ENCODE results near the gene VPS41. TPM values are rescaled to one million over a fixed set of nuclear protein-coding genes. Genes with fewer than 3 reads are reported as not detected.

Gene VPS41
- total RNA-seq, 2 donors from 2014 or later = 15.6 to 18.1 TPM

GRCh38 chr7:38878694-38879457 is 30.1 kb downstream of the VPS41 start:
- TF ChIP-seq, protein P1, sequence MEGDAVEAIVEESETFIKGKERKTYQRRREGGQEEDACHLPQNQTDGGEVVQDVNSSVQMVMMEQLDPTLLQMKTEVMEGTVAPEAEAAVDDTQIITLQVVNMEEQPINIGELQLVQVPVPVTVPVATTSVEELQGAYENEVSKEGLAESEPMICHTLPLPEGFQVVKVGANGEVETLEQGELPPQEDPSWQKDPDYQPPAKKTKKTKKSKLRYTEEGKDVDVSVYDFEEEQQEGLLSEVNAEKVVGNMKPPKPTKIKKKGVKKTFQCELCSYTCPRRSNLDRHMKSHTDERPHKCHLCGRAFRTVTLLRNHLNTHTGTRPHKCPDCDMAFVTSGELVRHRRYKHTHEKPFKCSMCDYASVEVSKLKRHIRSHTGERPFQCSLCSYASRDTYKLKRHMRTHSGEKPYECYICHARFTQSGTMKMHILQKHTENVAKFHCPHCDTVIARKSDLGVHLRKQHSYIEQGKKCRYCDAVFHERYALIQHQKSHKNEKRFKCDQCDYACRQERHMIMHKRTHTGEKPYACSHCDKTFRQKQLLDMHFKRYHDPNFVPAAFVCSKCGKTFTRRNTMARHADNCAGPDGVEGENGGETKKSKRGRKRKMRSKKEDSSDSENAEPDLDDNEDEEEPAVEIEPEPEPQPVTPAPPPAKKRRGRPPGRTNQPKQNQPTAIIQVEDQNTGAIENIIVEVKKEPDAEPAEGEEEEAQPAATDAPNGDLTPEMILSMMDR (IDR thresholded peaks at IDR 0.05) = no peak
- no peaks in the 10 kb centered on the region for H3K9me3 ChIP-seq
- H3K4me3 ChIP-seq = no peak overlapping the region
- H3K27ac ChIP-seq = no peak overlapping the region
- no peaks in the 10 kb centered on the region for H3K36me3 ChIP-seq
- H3K4me1 ChIP-seq = peaks cover 0 to 6% of the 10 kb centered on the region in 2 donors
- no peaks in the 10 kb centered on the region for H3K27me3 ChIP-seq
- no peak for DNase-seq (ENCODE audit: low spot score)

GRCh38 chr7:38873433-38873832 is 35.6 kb downstream of the VPS41 start:
- Histone ChIP-seq H3K27ac (no peak overlapping the region), H3K4me3 (no peak overlapping the region), H3K36me3 (no peaks in the 10 kb centered on the region), H3K9me3 (no peaks in the 10 kb centered on the region), H3K4me1 (no peaks in the 10 kb centered on the region), H3K27me3 (no peaks in the 10 kb centered on the region)
- TF ChIP-seq, protein P1 (IDR thresholded peaks at IDR 0.05) = no peak
- DNase-seq (ENCODE audit: low spot score) = no peak

DNA sequence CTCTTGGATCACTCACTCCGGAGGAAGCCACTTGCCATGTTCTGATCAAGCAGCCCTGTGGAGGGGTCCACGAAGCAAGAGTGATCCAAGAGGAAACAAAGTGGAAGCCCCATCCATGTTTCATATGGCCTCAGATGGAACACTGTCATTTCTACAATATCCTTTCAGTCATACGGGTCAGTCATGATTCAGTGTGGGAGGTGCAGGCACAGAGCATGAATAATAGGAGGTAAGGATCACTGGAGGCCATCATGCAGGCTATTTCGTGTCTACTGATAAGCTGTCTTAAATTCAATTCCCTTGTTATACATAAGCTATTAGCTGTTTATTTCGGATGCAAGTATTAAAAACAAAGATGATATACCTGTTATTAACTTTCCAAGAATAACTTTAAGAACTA is 36.8 kb downstream of the VPS41 start:
- TF ChIP-seq, protein P1 (IDR thresholded peaks at IDR 0.05) = no peak
- Histone ChIP-seq H3K36me3 (peaks cover 5% of the 10 kb centered on the region), H3K27me3 (no peaks in the 10 kb centered on the region), H3K4me3 (no peak overlapping the region), H3K9me3 (no peaks in the 10 kb centered on the region), H3K4me1 (no peaks in the 10 kb centered on the region), H3K27ac (no peak overlapping the region)
- no peak for DNase-seq (ENCODE audit: low spot score)

GRCh38 chr7:38870147-38870546 is 38.8 kb downstream of the VPS41 start:
- Histone ChIP-seq H3K4me1 (no peaks in the 10 kb centered on the region), H3K9me3 (no peaks in the 10 kb centered on the region), H3K4me3 (no peak overlapping the region), H3K27me3 (no peaks in the 10 kb centered on the region), H3K36me3 (peaks cover 5% of the 10 kb centered on the region), H3K27ac (no peak overlapping the region)
- TF ChIP-seq, protein P1 (IDR thresholded peaks at IDR 0.05) = no peak
- no peak for DNase-seq (ENCODE audit: low spot score)

DNA sequence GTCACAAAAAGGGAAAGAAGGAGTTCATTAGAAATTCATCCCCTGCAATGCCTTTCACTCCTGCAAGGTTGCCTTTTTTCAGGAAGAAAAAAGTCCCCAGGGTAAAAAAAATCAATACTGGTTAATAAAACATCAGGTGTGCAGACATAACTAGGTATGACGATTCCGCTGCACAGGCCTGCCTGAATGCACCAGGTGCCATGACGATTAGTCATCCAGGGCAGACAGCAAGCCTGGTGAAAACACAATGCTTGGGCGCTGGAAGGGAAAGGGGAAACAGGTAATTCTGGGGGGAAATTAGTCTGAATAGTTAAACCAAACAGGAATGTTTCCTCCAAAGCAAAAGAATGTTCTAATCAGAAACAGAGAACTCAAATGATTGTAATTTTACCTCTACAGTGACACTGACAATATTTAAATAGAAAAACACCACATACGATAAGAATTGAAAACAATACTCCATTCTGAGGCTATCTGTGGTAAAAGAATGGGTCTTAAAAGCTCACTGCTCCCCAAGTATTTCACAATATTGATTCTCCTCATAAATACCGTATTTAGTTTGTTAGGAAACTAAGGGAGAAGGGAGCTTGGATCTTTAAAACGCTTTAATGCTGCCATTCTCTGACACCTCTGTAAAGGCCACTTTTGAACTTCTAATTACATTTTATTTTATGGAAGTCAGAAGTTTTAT is 45.2 kb downstream of the VPS41 start:
- Histone ChIP-seq H3K36me3 (peaks cover 5% of the 10 kb centered on the region), H3K4me1 (no peaks in the 10 kb centered on the region), H3K27ac (no peak overlapping the region), H3K4me3 (no peak overlapping the region), H3K27me3 (no peaks in the 10 kb centered on the region), H3K9me3 (no peaks in the 10 kb centered on the region)
- TF ChIP-seq, protein P1 (IDR thresholded peaks at IDR 0.05) = no peak
- DNase-seq (ENCODE audit: low spot score) = no peak

All from right atrium auricular region (tissue), 2 donors.